GM19468 (cell line): ENCODE results near the gene SERPINA4.

Experiments
- ATAC-seq: cut with Tn5 transposase; IDR thresholded peaks from one replicate; pipeline ENCODE4 v1.9.1; 2021; ENCODE audit warnings: mild to moderate bottlenecking, moderate library complexity, moderate number of reproducible peaks; ENCODE audit not compliant: unreplicated experiment; ENCODE audit errors: extremely low read depth

Gene SERPINA4

GRCh38 chr14:94560751-94561655 is at the start of gene SERPINA4:
Gene SERPINA4, plus strand, starts transcription at chr14:94561442. Its CDS starts 2,041 bp downstream, at chr14:94563483.
- ATAC-seq: no peak

- no peak for ATAC-seq
These were observed 46.9 kb upstream of the SERPINA4 start for GRCh38 chr14:94514351-94514750.

- no peak for ATAC-seq
These were observed 45.8 kb upstream of the SERPINA4 start for GRCh38 chr14:94515426-94515825.

- ATAC-seq: no peak
These were observed 45.4 kb upstream of the SERPINA4 start for GRCh38 chr14:94515856-94516255.

GRCh38 chr14:94517248-94517640 is 44.0 kb upstream of the SERPINA4 start:
- ATAC-seq: no peak

- ATAC-seq: no peak
These were observed 43.5 kb upstream of the SERPINA4 start for GRCh38 chr14:94517641-94518257.

GRCh38 chr14:94521375-94522114 is 39.7 kb upstream of the SERPINA4 start:
- no peak for ATAC-seq

GRCh38 chr14:94522115-94522724 is 39.0 kb upstream of the SERPINA4 start:
- ATAC-seq: no peak

- ATAC-seq: no peak
These were observed 38.0 kb upstream of the SERPINA4 start for GRCh38 chr14:94523265-94523664.

- ATAC-seq: no peak
These were observed 37.1 kb upstream of the SERPINA4 start for GRCh38 chr14:94524093-94524492.

- ATAC-seq: no peak
These were observed 30.1 kb upstream of the SERPINA4 start for GRCh38 chr14:94531187-94531586.

- no peak for ATAC-seq
These were observed 28.8 kb upstream of the SERPINA4 start for GRCh38 chr14:94532447-94532846.

GRCh38 chr14:94535506-94535905 is 25.7 kb upstream of the SERPINA4 start:
- no peak for ATAC-seq

GRCh38 chr14:94536836-94537235 is 24.4 kb upstream of the SERPINA4 start:
- no peak for ATAC-seq

- ATAC-seq: no peak
These were observed 23.0 kb upstream of the SERPINA4 start for GRCh38 chr14:94538070-94538740.

GRCh38 chr14:94539181-94539580 is 22.1 kb upstream of the SERPINA4 start:
- no peak for ATAC-seq

- no peak for ATAC-seq
These were observed 21.0 kb upstream of the SERPINA4 start for GRCh38 chr14:94540031-94540794.

GRCh38 chr14:94541234-94541975 is 19.8 kb upstream of the SERPINA4 start:
- no peak for ATAC-seq
